H1 (cell line): ENCODE measurements around the gene PTPA. TPM values are rescaled to one million over a fixed set of nuclear protein-coding genes. Genes with fewer than 3 reads are reported as not detected.

Source experiments
- CTCF ChIA-PET: fragments of 300-600 bp; sonication (Branson Sonifier 250); formaldehyde crosslinking; loops from one replicate; lab custom pipeline; 2021; ENCODE audit not compliant: partially characterized antibody; lab: Charles Lee
- POLR2A ChIA-PET: fragments of 300-600 bp; sonication (Branson Sonifier 250); formaldehyde crosslinking; loops from one replicate; lab custom pipeline; 2021; ENCODE audit warnings: inconsistent platforms; ENCODE audit not compliant: partially characterized antibody; lab: Charles Lee
- DNase-seq, 2 experiments: peaks; one replicate each; pipeline versions ENCODE4 v3.0.0 to v3.0.0-alpha.2; 2010 to 2022; ENCODE audit warnings: low spot score in 2 of 2, low read depth in 1 of 2, mixed read lengths in 1 of 2
- FAIRE-seq: peaks from 2 replicates; lab custom pipeline; 2011; peaks lifted over from hg19 to GRCh38; lab: Jason Lieb, UNC
- H2AFZ ChIP-seq: 2 replicates; pipeline ENCODE4 v1.8.1; 2012; ENCODE audit warnings: low read length, inconsistent platforms
- H2AK5ac ChIP-seq: 2 replicates; pipeline ENCODE4 v1.6.1; 2013; ENCODE audit warnings: low read depth, low read length
- H2BK120ac ChIP-seq: replicated peaks from 2 replicates; pipeline ENCODE3; 2013; ENCODE audit warnings: low read depth, low read length, inconsistent platforms
- H2BK12ac ChIP-seq: 2 replicates; pipeline ENCODE4 v1.6.1; 2013; ENCODE audit warnings: low read depth, low read length
- H2BK15ac ChIP-seq: 2 replicates; pipeline ENCODE4 v1.6.1; 2013; ENCODE audit warnings: low read length
- H2BK20ac ChIP-seq: 2 replicates; pipeline ENCODE4 v1.6.1; 2013; ENCODE audit warnings: low read length
- H2BK5ac ChIP-seq: 2 replicates; pipeline ENCODE4 v1.6.1; 2013; ENCODE audit warnings: low read depth, low read length
- H3K14ac ChIP-seq: 2 replicates; pipeline ENCODE4 v1.6.1; 2013; ENCODE audit warnings: inconsistent platforms; ENCODE audit not compliant: insufficient read length
- H3K18ac ChIP-seq: 2 replicates; pipeline ENCODE4 v1.6.1; 2013; ENCODE audit warnings: low read length; ENCODE audit errors: extremely low read depth
- H3K23ac ChIP-seq: 2 replicates; pipeline ENCODE4 v1.6.1; 2013; ENCODE audit warnings: inconsistent platforms; ENCODE audit not compliant: insufficient read length
- H3K23me2 ChIP-seq: 2 replicates; pipeline ENCODE4 v1.6.1; 2013; ENCODE audit warnings: low read depth, low read length
- H3K27ac ChIP-seq: 2 replicates; pipeline ENCODE4 v1.6.1; 2011; ENCODE audit warnings: low read depth, low read length, inconsistent platforms
- H3K27me3 ChIP-seq, 4 experiments: replicated peaks in 1 of 4; 1 replicate in 1 of 4; 2 replicates in 3 of 4; pipeline versions ENCODE4 v1.6.1 to v1.8.1; 2011 to 2013; ENCODE audit warnings: low read length in 3 of 4, mild to moderate bottlenecking in 3 of 4, inconsistent platforms in 2 of 4, mixed read lengths in 2 of 4, moderate library complexity in 1 of 4; ENCODE audit not compliant: control insufficient read depth in 3 of 4, insufficient read depth in 3 of 4; ENCODE audit errors: extremely low read depth in 1 of 4
- H3K36me3 ChIP-seq, 4 experiments: 2 replicates each; pipeline versions ENCODE4 v1.6.1 to v1.8.1; 2011 to 2013; ENCODE audit warnings: mild to moderate bottlenecking in 4 of 4, low read length in 3 of 4, moderate library complexity in 2 of 4, control low read depth in 1 of 4, inconsistent platforms in 1 of 4; ENCODE audit not compliant: insufficient read depth in 4 of 4, control insufficient read depth in 2 of 4
- H3K4ac ChIP-seq: replicated peaks from 2 replicates; pipeline ENCODE3; 2013; ENCODE audit warnings: low read length, low read depth, mixed read lengths, inconsistent platforms; ENCODE audit not compliant: insufficient read length
- H3K4me1 ChIP-seq, 4 experiments: replicated peaks in 1 of 4; 1 replicate in 1 of 4; 2 replicates in 3 of 4; pipeline versions ENCODE4 v1.6.1 to v1.8.1; 2011 to 2013; ENCODE audit warnings: low read length in 3 of 4, inconsistent platforms in 2 of 4, mixed read lengths in 1 of 4; ENCODE audit not compliant: insufficient read depth in 4 of 4, control insufficient read depth in 3 of 4
- H3K4me2 ChIP-seq, 2 experiments: 2 replicates each; pipeline versions ENCODE4 v1.6.1 to v1.8.1; 2011 to 2013; ENCODE audit warnings: low read depth in 2 of 2, low read length in 2 of 2, control low read depth in 1 of 2, inconsistent platforms in 1 of 2, mild to moderate bottlenecking in 1 of 2; ENCODE audit not compliant: insufficient read depth in 1 of 2
- H3K4me3 ChIP-seq, 4 experiments: fragments of 200-600, 300-600 bp in 1 of 4; sonication (generic), shearing (Covaris generic), sonication (Bioruptor Twin) in 1 of 4; 2 replicates each; pipeline versions ENCODE4 v1.5.1 to v1.8.1; 2011 to 2016; ENCODE audit warnings: low read length in 4 of 4, low read depth in 3 of 4, control low read depth in 2 of 4, inconsistent platforms in 2 of 4, mild to moderate bottlenecking in 2 of 4, mixed read lengths in 1 of 4, moderate library complexity in 1 of 4; ENCODE audit not compliant: insufficient read depth in 2 of 4; ENCODE audit errors: extremely low read depth in 1 of 4
- H3K56ac ChIP-seq: replicated peaks from 2 replicates; pipeline ENCODE3; 2013; ENCODE audit warnings: low read depth, mild to moderate bottlenecking, mixed read lengths, low read length, inconsistent platforms; ENCODE audit not compliant: insufficient read length
- H3K79me1 ChIP-seq: 2 replicates; pipeline ENCODE4 v1.6.1; 2013; ENCODE audit warnings: low read depth, low read length, control low read depth
- H3K79me2 ChIP-seq, 2 experiments: 2 replicates each; pipeline versions ENCODE4 v1.6.1 to v1.8.1; 2012 to 2013; ENCODE audit warnings: low read length in 2 of 2, mild to moderate bottlenecking in 2 of 2, inconsistent platforms in 1 of 2; ENCODE audit not compliant: insufficient read depth in 2 of 2, control insufficient read depth in 1 of 2
- H3K9ac ChIP-seq, 4 experiments: replicated peaks in 1 of 4; 1 replicate in 1 of 4; 2 replicates in 3 of 4; pipeline versions ENCODE4 v1.6.1 to v1.8.1; 2011 to 2013; ENCODE audit warnings: low read depth in 3 of 4, low read length in 3 of 4, control low read depth in 2 of 4, mild to moderate bottlenecking in 2 of 4, moderate library complexity in 2 of 4, inconsistent platforms in 1 of 4; ENCODE audit errors: extremely low read depth in 1 of 4
- H3K9me3 ChIP-seq, 2 experiments: 2 replicates each; pipeline versions ENCODE4 v1.6.1 to v1.8.1; 2012 to 2013; ENCODE audit warnings: mild to moderate bottlenecking in 2 of 2, moderate library complexity in 2 of 2, control low read depth in 1 of 2, inconsistent platforms in 1 of 2, low read depth in 1 of 2, low read length in 1 of 2, mixed read lengths in 1 of 2; ENCODE audit not compliant: insufficient read depth in 2 of 2
- H4K20me1 ChIP-seq, 2 experiments: replicated peaks in 1 of 2; 2 replicates each; pipeline versions ENCODE3 to v1.8.1; 2011 to 2013; ENCODE audit warnings: inconsistent platforms in 2 of 2, low read length in 2 of 2, mild to moderate bottlenecking in 1 of 2; ENCODE audit not compliant: insufficient read depth in 2 of 2, control insufficient read depth in 1 of 2
- H4K5ac ChIP-seq: 2 replicates; pipeline ENCODE4 v1.6.1; 2013; ENCODE audit warnings: low read length, low read depth, mixed read lengths, inconsistent platforms; ENCODE audit not compliant: insufficient read length
- H4K8ac ChIP-seq: 2 replicates; pipeline ENCODE4 v1.8.0; 2013; ENCODE audit warnings: mild to moderate bottlenecking, moderate library complexity, low read length, inconsistent platforms; ENCODE audit not compliant: insufficient read depth; ENCODE audit errors: extremely low read depth
- H4K91ac ChIP-seq: replicated peaks from 2 replicates; pipeline ENCODE3; 2013; ENCODE audit warnings: low read length, mixed read lengths, inconsistent platforms; ENCODE audit not compliant: insufficient read length
- CREB1 ChIP-seq: IDR thresholded peaks from 2 replicates; pipeline ENCODE4 v1.6.1; 2012; ENCODE audit warnings: inconsistent platforms
- EZH2 ChIP-seq: fragments of 200-600 bp; sonication (generic); IDR thresholded peaks from 2 replicates; pipeline ENCODE4 v1.7.1; 2012; ENCODE audit warnings: low read depth, mild to moderate bottlenecking, moderate library complexity, low read length, inconsistent platforms; ENCODE audit not compliant: severe bottlenecking
- HDAC6 ChIP-seq: IDR thresholded peaks from one replicate; pipeline ENCODE4 v1.7.1; 2012; ENCODE audit warnings: low read depth, mild to moderate bottlenecking, inconsistent platforms, low read length, moderate library complexity
- MAFK ChIP-seq: IDR thresholded peaks from 2 replicates; pipeline ENCODE4 v1.6.1; 2012; ENCODE audit warnings: low read depth, mild to moderate bottlenecking, improper control_type of control experiment, low read length
- POLR2A ChIP-seq, 2 experiments: IDR thresholded peaks; 1 replicate in 1 of 2; 2 replicates in 1 of 2; pipeline ENCODE4 v1.6.1; 2011; ENCODE audit warnings: low read depth in 2 of 2, low read length in 2 of 2, mild to moderate bottlenecking in 2 of 2; ENCODE audit errors: control extremely low read depth in 1 of 2
- RNF2 ChIP-seq: fragments of 200-900, 300-1000 bp; sonication (generic); IDR thresholded peaks from 2 replicates; pipeline ENCODE4 v1.7.1; 2016; ENCODE audit warnings: borderline replicate concordance, low read depth, mild to moderate bottlenecking, antibody characterized with exemption, low read length; ENCODE audit not compliant: poor library complexity, severe bottlenecking; ENCODE audit errors: missing control alignments
- TAF7 ChIP-seq: optimal IDR thresholded peaks from 2 replicates; pipeline ENCODE3; 2011; ENCODE audit warnings: low read depth, mild to moderate bottlenecking, inconsistent platforms, low read length, moderate library complexity, borderline replicate concordance
- whole genome bisulfite sequencing, 2 experiments: shearing (Covaris generic) in 1 of 2; methylation state at CpG; one replicate each; pipeline versions ENCODE4 v1.1.6 to v1.1.7; 2013 to 2015; ENCODE audit warnings: low lambda C conversion rate in 2 of 2, mixed read lengths in 2 of 2, inconsistent platforms in 1 of 2, low coverage in 1 of 2, missing lambda C conversion rate in 1 of 2; ENCODE audit not compliant: insufficient replicate concordance in 2 of 2, insufficient coverage in 1 of 2, insufficient read length in 1 of 2; ENCODE audit errors: extremely low coverage in 1 of 2, missing lambda C conversion rate in 1 of 2; 5-methylcytosine and 5-hydroxymethylcytosine counted together
- polyA plus RNA-seq, 7 experiments: library from polyadenylated mRNA; depleted of rRNA in 3 of 7; stranded (reverse) in 5 of 7; unstranded in 2 of 7; fragments of >200 nt in 5 of 7; fragments of 200-250 nt in 2 of 7; gene quantifications; 1 replicate in 5 of 7; 2 replicates in 1 of 7; 4 replicates in 1 of 7; pipeline versions ENCODE4 v1.2.1 to v1.2.3, GENCODE V29; 2011 to 2013; ENCODE audit warnings: missing spikeins in 2 of 7, mixed read lengths in 2 of 7
- total RNA-seq: library from RNA; stranded (reverse); fragmentation: NEBNext Ultra II Directional; extraction: Animal tissue kit (Norgen Biotek cat#: 25700); gene quantifications from 2 replicates; pipeline ENCODE4 v1.2.1, GENCODE V29; 2021

Gene PTPA
- total and polyA plus RNA-seq, 2 of the 8 experiments (the other 6 are each of a cell fraction or from before 2014, with no cell fraction given), result 114 to 145 TPM

GRCh38 chr9:129173296-129174101 is 62.3 kb downstream of the PTPA start:
- no peak overlapping the region for H3K4ac ChIP-seq
- no peak for DNase-seq
- H3K9ac ChIP-seq, result no peak overlapping the region
- H3K23me2 ChIP-seq, result peaks cover 23% of the 10 kb centered on the region
- H3K56ac ChIP-seq, result no peak overlapping the region
- no peak overlapping the region for H4K8ac ChIP-seq
- no peak overlapping the region for H2BK120ac ChIP-seq
- 0 out of 2 replicates have a peak overlapping the region, but pooled peaks have one; percentile 71 for H2AK5ac ChIP-seq
- WGBS, 2 experiments, result 42% methylated on average over 22 of the region's 29 CpGs; no CpG with 5 or more reads in 1 of the 2 experiments
- no peak overlapping the region for H3K23ac ChIP-seq
- peaks cover 19 to 49% (median 41%) of the 10 kb centered on the region in 4 experiments for H3K27me3 ChIP-seq
- peaks cover 3 to 4% of the 10 kb centered on the region in 2 experiments for H4K20me1 ChIP-seq
- H2BK12ac ChIP-seq, result no peak overlapping the region
- peak overlapping the region; percentile 97 for H3K18ac ChIP-seq
- no peaks in the 10 kb centered on the region for H3K79me1 ChIP-seq
- peaks cover 0 to 20% (median 7%) of the 10 kb centered on the region in 4 experiments; a peak in 5 of 7 replicates for H3K4me1 ChIP-seq
- H4K5ac ChIP-seq, result no peak overlapping the region
- H2BK5ac ChIP-seq, result no peak overlapping the region
- H2BK15ac ChIP-seq, result peak overlapping the region; percentile 92; the same call in 1 of the 2 replicates
- no peaks in the 10 kb centered on the region for H3K9me3 ChIP-seq
- FAIRE-seq, result no peak
- no peak overlapping the region for H2BK20ac ChIP-seq
- H3K4me2 ChIP-seq, result peak overlapping the region; percentile 92 to 94
- POLR2A ChIA-PET, result interaction anchor here (1.0 to 2.9 kb wide), 10 partner anchors 21 to 452 kb away, joined by 3 to 18 read pairs (median 4); partner anchors contain the start of gene NTMT1
- no peaks in the 10 kb centered on the region for H3K36me3 ChIP-seq
- no peak overlapping the region for H3K27ac ChIP-seq
- no peak overlapping the region for H2AFZ ChIP-seq
- no peak overlapping the region for H3K14ac ChIP-seq
- peak; percentile 27 for TF ChIP-seq EZH2
- no peak for TF ChIP-seq HDAC6
- no peak for TF ChIP-seq CREB1
- no peak for TF ChIP-seq POLR2A (IDR thresholded peaks at IDR 0.05; ENCODE audit: control extremely low read depth in 1 of 2, low read depth in 2 of 2, low read length in 2 of 2)
- no peak for TF ChIP-seq MAFK
- TF ChIP-seq TAF7, result no peak
- TF ChIP-seq RNF2, result no peak
- no peaks in the 10 kb centered on the region for H3K79me2 ChIP-seq
- CTCF ChIA-PET, result interaction anchor here (0.5 to 27.8 kb wide), 61 partner anchors 10 to 553 kb away, joined by 3 to 831 read pairs (median 4); partner anchors contain the start of genes C9orf50 and NTMT1
- H3K4me3 ChIP-seq, result peak overlapping the region in 3 of 4 experiments; percentile 37 to 71 (median 47); a peak in 6 of 8 replicates
- H4K91ac ChIP-seq, result no peak overlapping the region
